NOMO-1 treated with DMSO at 0.1 percent for 48 hours (cell line): ENCODE measurements around the gene HBZ.
"Not testable (repeated sequence)": the region's sequence is repeated elsewhere in the genome, so short reads cannot be mapped to it uniquely, and the experiment has no call there.

Source experiments
- DNase-seq: peaks from one replicate; lab custom pipeline; 2025; ENCODE audit not compliant: unreplicated experiment; lab: John Stamatoyannopoulos, UW

The HBZ gene

DNA sequence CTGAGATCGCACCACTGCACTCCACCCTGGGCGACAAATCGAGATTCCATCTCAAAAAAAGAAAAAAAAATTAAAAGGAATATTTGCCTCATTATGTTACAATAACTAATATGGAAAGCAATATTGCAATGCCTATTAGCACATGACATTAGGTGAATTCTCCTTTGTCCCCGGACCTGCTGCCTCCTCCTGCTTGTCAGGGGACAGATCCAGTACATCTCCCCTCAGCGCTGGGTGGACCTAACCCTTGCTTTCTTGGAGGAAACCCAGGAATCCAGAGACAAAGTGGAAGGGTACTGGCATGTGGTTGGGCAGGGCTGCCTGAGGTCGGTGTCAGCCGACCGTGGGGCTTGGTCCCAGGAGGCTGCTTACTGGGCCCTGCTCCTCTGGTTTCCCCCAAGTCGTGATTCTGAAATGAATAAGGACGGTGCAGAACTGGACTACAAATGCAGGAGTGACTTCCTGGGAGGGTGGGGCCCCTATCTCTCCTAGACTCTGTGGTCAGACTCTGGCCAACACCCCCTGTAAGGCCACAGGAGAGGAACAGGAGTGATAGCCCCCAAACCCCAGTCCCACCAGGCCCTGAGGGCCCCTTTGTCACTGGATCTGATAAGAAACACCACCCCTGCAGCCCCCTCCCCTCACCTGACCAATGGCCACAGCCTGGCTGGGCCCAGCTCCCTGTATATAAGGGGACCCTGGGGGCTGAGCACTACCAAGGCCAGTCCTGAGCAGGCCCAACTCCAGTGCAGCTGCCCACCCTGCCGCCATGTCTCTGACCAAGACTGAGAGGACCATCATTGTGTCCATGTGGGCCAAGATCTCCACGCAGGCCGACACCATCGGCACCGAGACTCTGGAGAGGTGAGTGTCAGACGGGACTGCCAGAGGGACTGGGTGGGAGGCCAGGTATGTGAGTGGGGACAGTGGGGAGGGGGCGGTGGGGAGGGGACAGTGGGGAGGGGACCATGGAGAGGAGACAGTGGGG lies at the start of gene HBZ:
TSS of gene HBZ (plus strand) at position 504 of the 988 bp plus-strand sequence. CDS start at position 770, 266 bp downstream.
- DNase-seq = no peak

DNA sequence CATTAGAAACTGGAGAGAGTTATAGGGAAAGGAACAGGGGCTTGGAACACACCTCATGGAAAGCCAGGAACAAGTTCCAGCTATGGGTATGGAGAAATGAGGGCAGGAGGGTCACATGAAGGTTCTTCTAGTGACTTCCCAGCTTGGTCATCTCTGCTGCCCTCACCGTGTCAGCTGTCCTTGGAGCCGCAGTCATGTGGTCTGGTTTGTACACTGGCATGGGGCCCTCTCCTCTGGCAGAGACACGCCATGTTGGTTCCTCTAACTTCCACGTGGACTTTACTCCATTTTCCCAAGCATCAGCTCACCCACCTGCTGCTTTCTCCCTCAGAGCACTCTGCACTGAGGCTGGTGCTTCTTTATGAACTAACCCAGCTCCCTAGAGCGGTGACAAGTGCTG lies 48.1 kb upstream of the HBZ start:
- no peak for DNase-seq

DNA sequence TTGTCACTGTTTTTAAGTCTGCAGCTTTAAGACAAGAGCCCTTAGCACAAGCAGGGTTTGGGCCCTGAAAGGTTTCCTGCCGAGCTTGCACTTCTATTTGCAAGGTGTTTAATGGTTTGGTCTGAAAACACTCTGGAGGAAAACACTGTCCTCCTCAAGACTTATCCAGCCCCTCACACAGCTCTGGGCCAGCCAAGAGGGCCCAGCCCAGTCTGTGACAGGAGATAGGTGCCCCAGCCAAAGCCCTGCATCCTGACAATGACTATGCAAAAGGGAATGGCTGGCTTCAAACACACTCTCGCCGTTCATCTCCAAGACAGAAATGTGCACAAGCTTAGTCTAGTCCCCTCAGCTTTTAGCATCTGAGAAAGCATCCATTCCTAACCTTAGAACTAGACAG lies 47.5 kb upstream of the HBZ start:
- no peak for DNase-seq

DNA sequence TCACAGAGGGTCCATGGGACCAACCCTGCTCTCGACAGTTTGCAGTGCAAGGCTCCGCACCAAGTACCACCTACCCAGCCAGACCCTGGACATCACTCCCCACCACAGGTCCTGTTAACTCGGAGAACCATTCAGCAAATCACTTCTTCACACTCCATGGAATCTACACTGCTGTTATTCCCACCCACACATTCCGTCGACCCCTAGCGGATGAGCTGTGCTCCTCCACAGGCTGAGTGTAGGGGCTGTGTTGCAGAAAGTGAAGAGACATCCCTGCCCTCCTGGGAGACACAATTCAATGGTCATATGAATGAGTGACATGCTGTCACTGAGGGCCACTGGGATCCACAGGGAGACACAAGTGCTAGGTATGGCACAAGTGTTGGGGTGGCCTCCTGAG lies 46.9 kb upstream of the HBZ start:
- no peak for DNase-seq

DNA sequence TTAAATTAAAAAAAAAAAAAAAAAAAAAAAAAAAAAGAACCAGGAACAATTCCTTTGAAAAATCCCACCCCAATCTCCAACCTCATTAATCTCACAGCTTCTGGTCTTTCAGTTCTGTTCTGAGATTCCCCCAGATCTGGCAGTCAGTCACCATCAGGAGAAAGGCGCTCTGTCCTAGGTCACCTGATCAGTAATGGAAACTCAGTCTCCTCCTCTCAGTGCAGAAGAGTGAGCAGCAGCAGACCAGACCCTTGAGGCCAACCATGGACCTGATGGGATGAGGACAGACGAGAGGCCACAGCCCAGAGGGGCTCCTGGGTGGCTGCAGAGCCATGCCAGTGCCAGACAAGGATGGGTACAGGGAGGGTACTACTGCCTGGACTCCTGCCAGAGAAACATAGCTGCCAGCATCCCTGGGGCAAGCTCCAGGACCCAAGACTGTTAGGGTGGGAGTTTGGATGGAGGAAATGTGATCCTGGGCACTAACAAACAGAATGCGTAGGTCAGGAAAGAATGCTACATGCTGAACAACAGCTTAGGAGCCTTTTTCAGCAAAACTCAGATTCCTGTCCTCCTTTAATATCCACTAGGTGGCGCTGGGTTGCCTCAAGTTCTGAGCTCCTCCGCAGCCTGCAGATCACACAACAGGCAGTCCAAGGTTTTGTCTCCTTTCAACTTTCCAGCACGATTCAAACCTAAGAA lies 45.7 kb upstream of the HBZ start:
- DNase-seq = peak; percentile 69

DNA sequence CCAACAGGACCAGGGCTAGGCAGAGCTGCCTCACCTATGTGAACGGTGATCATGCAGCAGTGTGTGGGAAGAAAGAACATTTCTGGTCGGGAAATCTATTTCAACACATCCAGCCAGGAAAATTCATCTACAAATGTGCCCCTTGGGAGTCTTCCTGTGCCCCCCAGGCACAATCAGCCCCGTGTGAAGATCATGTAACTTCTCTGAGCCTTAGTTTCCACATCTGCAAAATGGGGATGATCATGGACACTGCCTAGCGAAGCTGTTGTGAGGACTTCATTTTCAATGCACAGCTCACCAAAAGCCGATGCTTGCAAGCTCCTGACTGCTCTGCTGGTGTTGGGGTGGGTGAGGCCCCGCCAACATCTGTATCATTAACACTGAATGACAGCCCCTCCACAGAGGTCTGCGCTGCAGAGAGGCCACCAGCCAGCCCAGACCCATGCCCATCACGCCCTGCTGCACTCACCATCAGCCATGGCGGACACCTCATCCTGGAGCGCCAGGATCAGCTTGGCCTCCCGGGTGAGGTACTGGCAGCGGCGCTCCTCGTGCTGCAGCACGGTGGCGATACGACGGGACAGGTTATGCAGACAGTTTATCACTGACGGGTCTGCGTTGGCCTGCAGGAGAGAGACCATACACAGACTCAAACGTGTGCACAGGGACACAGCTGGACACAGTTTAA lies 40.1 kb upstream of the HBZ start:
- no peak for DNase-seq

DNA sequence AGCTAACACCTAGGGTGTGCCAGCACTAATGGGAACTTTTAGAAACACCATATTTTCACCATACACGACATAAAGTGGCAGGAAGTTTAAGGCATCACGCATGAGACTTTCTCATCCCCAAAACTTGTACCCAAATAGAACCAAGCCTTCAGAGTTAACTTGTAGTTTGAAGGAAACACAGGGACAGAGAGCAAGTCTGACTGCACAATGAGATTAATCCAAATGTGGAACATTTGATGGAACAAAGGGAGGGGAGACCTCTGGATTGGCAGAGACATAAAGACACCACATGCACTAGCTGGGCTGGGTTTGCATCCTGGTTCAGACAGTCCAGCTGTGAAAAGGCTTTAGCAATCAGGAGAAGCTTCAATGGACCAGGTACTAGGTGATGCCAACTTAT lies 38.1 kb upstream of the HBZ start:
- no peak for DNase-seq

DNA sequence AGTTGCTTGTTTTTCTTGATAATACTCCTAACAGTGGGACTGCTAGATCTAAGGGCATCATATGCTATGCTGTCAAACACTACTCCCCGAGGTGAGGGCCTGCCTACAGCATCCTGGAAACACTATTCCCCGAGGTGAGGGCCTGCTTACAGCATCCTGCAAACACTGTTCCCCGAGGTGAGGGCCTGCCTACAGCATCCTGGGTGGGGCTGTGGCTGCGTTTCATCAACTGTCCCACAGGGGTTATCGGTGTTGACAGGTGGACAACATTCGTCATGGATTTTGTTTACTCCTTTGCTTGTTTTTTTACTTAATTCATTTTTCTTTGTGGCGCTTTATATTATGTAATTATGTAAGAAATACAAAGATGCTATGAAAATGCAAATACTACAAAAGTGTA lies 36.4 kb upstream of the HBZ start:
- no peak for DNase-seq

DNA sequence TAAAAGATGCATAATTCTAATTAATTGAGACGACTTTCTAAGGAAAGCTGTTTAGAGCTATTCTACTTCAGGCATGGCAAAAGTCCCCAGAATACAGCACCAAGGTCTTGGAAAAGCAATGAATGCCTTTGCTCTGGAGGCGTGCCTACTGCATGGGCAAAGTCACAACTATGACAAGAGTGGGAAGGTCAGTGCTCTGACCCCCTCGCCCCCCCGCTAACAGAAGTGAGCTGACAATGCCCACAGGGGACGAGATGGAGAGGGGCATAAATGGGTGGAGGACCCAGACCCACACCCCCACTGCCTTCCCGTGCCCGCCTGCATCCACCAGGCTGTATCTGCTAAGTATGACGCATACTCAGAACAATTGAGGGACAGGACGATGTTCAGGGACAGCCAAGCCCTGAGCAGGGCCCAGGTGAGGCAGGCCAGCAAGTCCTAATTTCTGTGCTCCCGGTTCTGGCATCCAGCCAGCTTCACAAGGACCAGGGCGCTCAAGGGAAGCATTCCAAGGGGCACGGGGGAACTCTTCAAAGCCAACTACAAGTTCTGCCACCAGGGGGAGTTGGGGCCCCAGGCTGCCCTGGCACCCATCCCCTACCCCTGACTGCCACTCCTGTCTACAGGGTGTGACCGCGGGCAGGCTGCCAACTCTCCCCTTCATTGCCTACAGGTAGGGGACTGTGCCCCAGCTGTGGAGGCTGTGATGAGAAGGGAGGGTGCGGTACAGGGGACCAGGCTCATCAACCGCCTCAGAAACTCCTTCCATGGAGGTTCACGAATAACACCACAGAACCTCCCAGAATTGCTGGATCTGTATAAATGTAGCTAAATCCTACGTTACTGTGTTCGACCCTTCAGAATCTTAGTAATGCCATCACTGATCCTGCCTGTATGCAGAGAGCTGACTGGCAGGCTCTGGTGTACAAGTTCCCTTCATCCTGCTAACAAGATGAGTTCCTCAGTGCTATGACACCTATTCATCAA lies 34.8 kb upstream of the HBZ start:
- DNase-seq = peak; percentile 24

DNA sequence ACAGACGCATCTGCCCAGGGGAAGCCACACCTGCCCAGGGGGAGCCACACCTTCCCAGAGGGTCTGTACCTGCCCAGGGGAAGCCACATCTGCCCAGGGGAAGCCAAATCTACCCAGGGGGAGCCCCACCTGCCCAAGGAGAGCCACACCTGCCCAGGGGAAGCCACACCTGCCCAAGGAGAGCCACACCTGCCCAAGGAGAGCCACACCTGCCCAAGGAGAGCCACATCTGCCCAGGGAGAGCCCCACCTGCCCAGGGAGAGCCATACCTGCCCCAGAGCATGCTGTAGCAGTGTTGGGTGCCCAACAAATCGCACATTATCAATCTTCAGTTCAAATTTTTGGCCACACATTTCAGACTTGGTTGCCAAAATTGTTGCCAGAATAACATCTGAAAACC lies 33.6 kb upstream of the HBZ start:
- DNase-seq = no peak

DNA sequence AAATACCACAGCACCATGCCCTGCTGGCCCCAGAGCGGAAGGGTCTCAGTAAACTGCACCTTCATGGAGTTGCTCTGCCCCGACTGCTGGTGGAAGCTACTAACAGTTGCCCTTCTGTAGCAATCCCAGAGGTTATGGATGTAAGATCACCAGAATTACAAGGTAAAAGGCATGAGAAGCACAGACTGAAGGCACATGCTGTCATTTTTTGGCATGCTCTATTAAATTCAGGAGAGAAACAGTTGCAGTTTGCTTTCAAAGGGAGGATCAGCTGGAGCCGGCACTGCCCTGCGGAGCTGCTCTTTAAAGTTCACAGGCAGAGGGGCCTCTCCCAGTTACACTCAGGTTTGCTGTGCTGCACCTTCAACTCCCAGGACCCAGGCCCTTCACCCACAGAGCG lies 33.1 kb upstream of the HBZ start:
- DNase-seq = no peak

DNA sequence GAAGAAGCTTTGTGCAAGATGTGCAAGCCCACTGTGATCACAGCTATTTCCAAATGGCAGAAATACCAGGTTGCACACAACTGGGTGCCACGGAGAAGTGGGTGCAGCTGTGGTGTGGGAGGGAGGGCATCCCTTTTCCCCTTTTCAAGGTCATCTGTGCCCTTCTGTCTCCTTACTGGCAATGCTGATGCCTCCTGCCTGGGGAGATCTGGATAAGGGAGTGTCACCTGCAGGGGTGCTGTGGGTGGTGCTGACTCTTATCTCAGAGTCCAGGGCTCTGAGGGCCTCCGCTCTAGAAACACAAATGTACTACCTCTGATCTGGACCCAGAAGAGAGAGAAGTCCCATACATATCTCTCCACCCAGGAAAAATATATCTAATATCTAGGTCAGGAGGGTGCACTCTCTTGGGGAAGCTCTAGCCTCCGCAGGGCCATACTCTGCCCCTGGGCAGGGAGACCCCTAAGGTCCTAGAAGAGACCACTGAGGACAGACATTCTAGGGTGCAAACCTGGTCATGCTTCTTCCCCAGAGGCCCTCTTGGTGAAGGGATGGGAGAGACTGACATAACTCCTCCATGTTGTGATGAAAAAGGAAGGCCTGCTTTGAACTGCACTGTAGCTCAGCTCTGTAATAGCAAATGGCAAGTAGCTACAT lies 32.5 kb upstream of the HBZ start:
- no peak for DNase-seq

DNA sequence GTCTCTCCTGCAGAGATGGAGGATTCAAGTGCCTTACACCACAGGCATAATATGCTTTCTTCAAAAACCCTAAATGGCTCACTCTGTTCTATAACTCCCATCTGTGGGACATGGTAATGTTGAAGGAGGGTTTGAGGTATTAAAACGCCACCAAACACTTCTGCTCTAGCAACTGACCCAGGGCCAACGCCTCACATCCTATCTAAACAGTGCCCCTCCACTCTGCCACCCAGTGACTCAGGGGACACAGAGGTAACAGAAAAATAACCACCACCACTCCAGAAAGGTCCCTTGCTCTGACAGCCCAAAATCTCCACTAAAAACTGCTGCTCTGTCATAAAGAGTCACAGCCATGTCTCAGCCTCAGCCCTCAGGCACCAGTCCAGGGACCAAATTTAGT lies 31.7 kb upstream of the HBZ start:
- no peak for DNase-seq

DNA sequence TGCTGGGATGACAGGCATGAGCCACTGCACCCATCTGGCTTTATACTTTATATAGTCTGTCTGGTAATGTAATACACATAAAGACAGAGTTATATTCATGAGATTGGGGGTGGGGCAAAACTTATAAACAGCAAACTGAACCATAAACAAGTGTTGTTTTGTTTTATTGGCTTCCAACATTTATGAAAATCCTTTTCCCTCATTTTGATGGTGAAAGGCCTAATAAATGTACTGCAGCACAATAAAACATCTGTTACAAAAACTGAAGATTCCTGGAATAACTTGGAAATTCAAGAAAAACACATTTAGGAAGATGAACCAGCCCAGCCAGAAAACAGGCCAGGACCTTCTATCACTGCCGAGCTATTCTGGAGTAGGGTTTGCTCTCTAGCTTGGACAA lies 30.1 kb upstream of the HBZ start:
- DNase-seq = no peak

DNA sequence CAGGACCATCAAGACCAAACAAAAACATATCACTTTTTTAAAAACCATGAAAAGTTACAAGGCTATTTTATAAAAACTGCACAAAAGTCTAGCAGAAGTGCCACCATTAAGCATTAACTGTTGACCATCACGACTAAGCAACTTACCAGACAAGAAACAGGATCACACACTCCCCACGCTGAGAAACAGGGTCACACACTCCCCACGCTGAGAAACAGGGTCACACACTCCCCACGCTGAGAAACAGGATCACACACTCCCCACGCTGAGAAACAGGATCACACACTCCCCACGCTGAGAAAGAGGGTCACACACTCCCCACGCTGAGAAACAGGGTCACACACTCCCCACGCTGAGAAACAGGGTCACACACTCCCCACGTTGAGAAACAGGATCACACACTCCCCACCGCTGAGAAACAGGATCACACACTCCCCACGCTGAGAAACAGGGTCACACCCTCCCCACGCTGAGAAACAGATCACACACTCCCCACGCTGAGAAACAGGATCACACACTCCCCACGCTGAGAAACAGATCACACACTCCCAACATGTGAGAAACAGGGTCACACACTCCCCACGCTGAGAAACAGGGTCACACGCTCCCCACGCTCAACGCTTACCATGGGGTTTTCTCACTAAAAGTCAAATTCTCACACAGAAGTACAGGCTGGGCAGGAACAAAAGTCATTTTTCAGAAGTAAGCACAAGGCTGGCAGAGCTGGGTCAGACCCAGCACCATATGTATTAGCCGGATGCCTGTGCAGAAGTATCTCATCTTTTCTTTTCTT lies 28.7 kb upstream of the HBZ start:
- DNase-seq = not testable (repeated sequence)

DNA sequence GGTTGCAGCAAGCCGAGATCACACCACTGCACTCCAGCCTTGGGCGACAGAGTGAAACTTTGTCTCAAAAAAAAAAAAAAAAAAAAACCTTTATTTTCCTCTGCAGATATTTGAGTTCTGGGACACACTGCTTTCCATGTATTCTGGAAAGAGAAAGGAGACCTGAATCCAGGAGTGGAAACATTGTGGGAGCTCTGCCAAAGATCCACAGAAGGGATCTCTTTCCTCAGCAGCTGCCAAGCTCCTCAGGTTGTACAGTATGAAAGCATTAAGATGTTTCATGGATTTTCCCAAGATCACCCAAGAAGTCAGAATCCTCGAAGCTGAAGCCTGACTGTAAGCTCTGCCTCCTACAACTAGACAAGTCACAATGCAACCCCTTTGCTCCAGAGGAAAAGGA lies 27.4 kb upstream of the HBZ start:
- DNase-seq = no peak

DNA sequence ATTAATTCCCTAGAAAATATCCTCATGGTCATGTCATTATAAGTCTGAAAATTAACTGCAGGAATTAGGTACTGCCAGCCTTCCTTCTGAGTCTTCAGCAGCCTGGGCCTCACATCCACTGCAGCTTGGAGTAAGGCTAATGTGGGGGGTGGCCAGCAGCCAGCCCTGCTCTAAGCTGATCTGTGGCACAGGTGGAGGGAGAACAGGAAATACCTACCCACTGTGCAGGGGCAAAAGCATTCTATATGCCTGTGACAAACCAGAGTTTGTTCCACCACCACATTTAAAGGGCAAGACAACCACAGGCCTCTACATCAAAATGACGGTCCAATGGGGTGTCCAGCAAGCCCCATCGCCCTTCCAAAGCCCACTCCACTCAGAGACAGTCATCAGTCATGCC lies 23.4 kb upstream of the HBZ start:
- no peak for DNase-seq

DNA sequence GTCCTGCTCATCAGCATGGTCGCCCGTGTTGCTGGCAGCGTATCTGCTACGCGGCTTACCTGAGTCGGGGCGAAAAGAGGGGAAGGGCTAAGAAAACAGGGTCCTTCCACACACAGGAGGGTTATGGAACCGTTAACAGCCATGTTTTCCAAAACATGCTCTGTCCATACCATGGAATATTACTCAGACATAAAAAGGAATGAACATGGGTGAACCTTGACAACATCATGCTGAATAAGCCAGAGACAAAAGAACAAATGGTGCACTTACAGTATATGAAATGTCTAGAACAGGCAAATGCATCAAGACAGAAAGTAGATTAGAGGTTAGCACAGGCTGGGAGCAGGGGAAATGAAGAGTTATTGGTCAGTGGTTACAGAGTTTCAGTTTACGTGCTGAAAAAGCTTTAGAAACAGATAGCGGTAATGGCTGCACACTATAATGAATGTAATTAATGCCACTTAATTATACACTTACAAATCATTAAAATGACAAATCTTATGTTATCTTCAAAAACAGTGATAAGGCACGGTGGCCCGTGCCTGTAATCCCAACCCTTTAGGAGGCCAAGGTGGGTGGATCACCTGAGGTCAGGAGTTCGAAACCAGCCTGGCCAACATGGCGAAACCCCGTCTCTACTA lies 21.8 kb upstream of the HBZ start:
- DNase-seq = no peak

DNA sequence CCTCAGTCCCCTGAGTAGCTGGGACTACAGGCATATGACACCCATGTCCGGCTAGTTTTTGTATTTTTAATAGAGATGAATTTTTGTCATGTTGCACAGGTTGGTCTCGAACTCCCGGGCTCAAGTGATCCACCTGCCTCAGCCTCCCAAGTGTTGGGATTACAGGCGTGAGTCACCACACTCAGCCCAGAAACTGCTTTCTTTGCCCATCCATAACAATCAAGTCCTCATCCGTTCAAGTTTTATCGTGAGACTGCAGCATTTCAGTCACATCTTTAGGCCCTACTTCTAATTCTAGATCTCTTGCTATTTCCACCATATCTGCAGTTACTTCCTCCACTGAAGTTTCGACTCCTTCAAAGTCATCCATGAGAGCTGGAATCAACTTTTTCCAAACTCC lies 20.3 kb upstream of the HBZ start:
- no peak for DNase-seq
